Mesenchymal stem cell (in vitro differentiated cells and primary cell): ENCODE measurements around the gene CTU2.

Experiments used
- DNase-seq: peaks from one replicate; pipeline ENCODE4 v3.0.0-alpha.2; 2013
- H2AFZ ChIP-seq: one replicate; pipeline ENCODE4 v1.6.1; 2013; ENCODE audit warnings: low read depth, mild to moderate bottlenecking, control low read depth, inconsistent platforms, low read length, moderate library complexity
- H2AK5ac ChIP-seq: 2 replicates; pipeline ENCODE4 v1.6.1; 2013; ENCODE audit warnings: low read length, moderate library complexity, mild to moderate bottlenecking, inconsistent platforms; ENCODE audit not compliant: severe bottlenecking
- H2BK120ac ChIP-seq: one replicate; pipeline ENCODE4 v1.6.1; 2013; ENCODE audit warnings: low read depth, mild to moderate bottlenecking, inconsistent platforms, low read length, moderate library complexity
- H2BK12ac ChIP-seq, 2 experiments: one replicate each; pipeline ENCODE4 v1.6.1; 2013; ENCODE audit warnings: inconsistent platforms in 2 of 2, low read length in 2 of 2, mild to moderate bottlenecking in 2 of 2, moderate library complexity in 2 of 2, control low read depth in 1 of 2
- H2BK15ac ChIP-seq: one replicate; pipeline ENCODE4 v1.6.1; 2013; ENCODE audit warnings: mild to moderate bottlenecking, low read depth, inconsistent platforms; ENCODE audit not compliant: poor library complexity, severe bottlenecking
- H2BK5ac ChIP-seq: 2 replicates; pipeline ENCODE4 v1.6.1; 2013; ENCODE audit warnings: low read depth, mild to moderate bottlenecking, low read length, control low read depth, inconsistent platforms; ENCODE audit not compliant: poor library complexity, severe bottlenecking
- H3K14ac ChIP-seq, 2 experiments: one replicate each; pipeline ENCODE4 v1.6.1; 2013; ENCODE audit warnings: inconsistent platforms in 2 of 2, low read length in 2 of 2, control low read depth in 1 of 2, mild to moderate bottlenecking in 1 of 2, moderate library complexity in 1 of 2
- H3K18ac ChIP-seq, 2 experiments: one replicate each; pipeline ENCODE4 v1.6.1; 2013; ENCODE audit warnings: inconsistent platforms in 2 of 2, low read length in 2 of 2, control low read depth in 1 of 2, low read depth in 1 of 2, mild to moderate bottlenecking in 1 of 2
- H3K23ac ChIP-seq, 2 experiments: one replicate each; pipeline ENCODE4 v1.6.1; 2013; ENCODE audit warnings: inconsistent platforms in 2 of 2, low read length in 2 of 2, mild to moderate bottlenecking in 2 of 2, moderate library complexity in 2 of 2, control low read depth in 1 of 2
- H3K27ac ChIP-seq: 2 replicates; pipeline ENCODE4 v1.5.1; 2013; ENCODE audit warnings: mild to moderate bottlenecking, moderate library complexity, low read length, control low read depth, inconsistent platforms; ENCODE audit not compliant: poor library complexity, severe bottlenecking
- H3K27me3 ChIP-seq, 2 experiments: 2 replicates each; pipeline versions ENCODE4 v1.6.1 to v1.7.0; 2013; ENCODE audit warnings: low read length in 2 of 2, mild to moderate bottlenecking in 2 of 2, moderate library complexity in 2 of 2, control low read depth in 1 of 2, inconsistent platforms in 1 of 2; ENCODE audit not compliant: control insufficient read depth in 1 of 2, insufficient read depth in 1 of 2
- H3K36me3 ChIP-seq, 2 experiments: 2 replicates each; pipeline versions ENCODE4 v1.6.1 to v1.7.0; 2013; ENCODE audit warnings: low read length in 2 of 2, control low read depth in 1 of 2, inconsistent platforms in 1 of 2, low read depth in 1 of 2, mild to moderate bottlenecking in 1 of 2; ENCODE audit not compliant: insufficient read depth in 2 of 2, control insufficient read depth in 1 of 2
- H3K4ac ChIP-seq, 2 experiments: one replicate each; pipeline ENCODE4 v1.6.1; 2013; ENCODE audit warnings: inconsistent platforms in 2 of 2, low read length in 2 of 2, mild to moderate bottlenecking in 2 of 2, moderate library complexity in 2 of 2, control low read depth in 1 of 2, low read depth in 1 of 2
- H3K4me1 ChIP-seq: 2 replicates; pipeline ENCODE4 v1.6.1; 2013; ENCODE audit warnings: low read depth, low read length, control low read depth; ENCODE audit not compliant: control insufficient read depth, insufficient read depth
- H3K4me2 ChIP-seq: 2 replicates; pipeline ENCODE4 v1.6.1; 2013; ENCODE audit warnings: low read length, mild to moderate bottlenecking, inconsistent platforms; ENCODE audit not compliant: poor library complexity, severe bottlenecking
- H3K4me3 ChIP-seq, 2 experiments: 2 replicates each; pipeline versions ENCODE4 v1.5.1 to v1.7.0; 2013; ENCODE audit warnings: low read length in 2 of 2, mild to moderate bottlenecking in 2 of 2, control low read depth in 1 of 2, low read depth in 1 of 2; ENCODE audit not compliant: insufficient read depth in 1 of 2
- H3K79me1 ChIP-seq: replicated peaks from 2 replicates; pipeline ENCODE4 v1.6.1; 2013; ENCODE audit warnings: mild to moderate bottlenecking, control low read depth, low read length, inconsistent platforms; ENCODE audit not compliant: poor library complexity, severe bottlenecking
- H3K9ac ChIP-seq: 2 replicates; pipeline ENCODE4 v1.7.0; 2013; ENCODE audit warnings: mild to moderate bottlenecking, low read length, moderate library complexity
- H3K9me3 ChIP-seq: 2 replicates; pipeline ENCODE4 v1.7.0; 2013; ENCODE audit warnings: mild to moderate bottlenecking, low read length; ENCODE audit not compliant: control insufficient read depth
- H4K8ac ChIP-seq: one replicate; pipeline ENCODE4 v1.6.1; 2013; ENCODE audit warnings: inconsistent platforms, mild to moderate bottlenecking, low read length, moderate library complexity
- H4K91ac ChIP-seq: one replicate; pipeline ENCODE4 v1.6.1; 2013; ENCODE audit warnings: mild to moderate bottlenecking, low read length, inconsistent platforms
- WGBS: methylation state at CpG from one replicate; pipeline ENCODE4 v1.1.7; 2013; ENCODE audit warnings: mixed read lengths; 5-methylcytosine and 5-hydroxymethylcytosine counted together

CTU2 gene

DNA sequence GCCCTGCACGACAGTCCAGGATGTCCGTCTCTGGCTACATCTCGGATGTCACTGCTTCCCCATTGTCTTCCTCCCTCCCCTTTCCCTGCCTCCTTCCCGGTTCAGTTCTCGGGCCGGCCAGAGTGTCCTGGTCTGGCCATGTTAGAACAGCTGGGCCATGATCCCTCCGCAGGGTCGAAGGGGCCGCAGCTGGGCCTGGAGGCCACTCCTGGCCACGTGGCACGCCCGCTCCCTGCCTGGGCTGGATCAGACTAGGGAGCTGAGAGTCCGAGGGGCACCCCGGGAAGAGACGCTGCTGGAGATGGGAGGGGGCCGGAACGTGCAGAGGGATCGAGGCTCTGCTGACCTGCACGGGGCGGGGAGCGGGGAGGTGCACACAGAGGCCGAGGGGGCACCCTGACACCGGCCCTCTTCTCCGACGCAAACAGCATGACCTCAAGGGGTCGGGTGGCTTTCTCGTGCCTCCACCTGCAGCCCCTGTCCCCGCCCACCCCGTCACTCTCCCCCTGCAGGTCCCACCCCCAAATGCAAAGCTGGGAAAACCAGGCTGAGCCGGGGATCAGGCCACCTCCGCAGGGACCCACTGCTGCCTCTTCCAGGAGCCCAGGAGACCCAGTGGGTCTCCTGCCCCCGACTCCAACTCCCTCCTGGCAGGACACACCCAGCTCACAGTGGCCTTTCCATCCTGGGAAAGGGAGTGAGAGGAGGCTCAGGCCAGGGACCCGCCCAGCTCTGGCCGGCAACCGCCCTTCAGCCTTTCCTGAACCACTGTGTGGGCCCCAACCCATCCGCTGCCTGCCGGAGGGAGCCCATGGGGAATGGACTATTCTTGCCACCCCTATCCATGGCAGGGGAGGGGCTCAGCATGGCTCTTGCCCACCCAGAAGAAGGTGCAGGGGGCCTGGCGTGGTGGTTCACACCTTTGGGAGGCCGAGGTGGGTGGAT, 38.5 kb downstream of the CTU2 start:
- Histone ChIP-seq H3K4me2 (no peak overlapping the region), H3K14ac (no peak overlapping the region), H3K4me1 (peaks cover 25% of the 10 kb centered on the region), H2AFZ (no peak overlapping the region), H3K4ac (peak overlapping the region in 1 of 2 experiments; percentile 30), H2BK12ac (peak overlapping the region in 1 of 2 experiments; percentile 59), H2BK5ac (no peak overlapping the region), H3K36me3 (peaks cover 16 to 75% of the 10 kb centered on the region in 2 experiments), H4K8ac (no peak overlapping the region), H3K27me3 (no peaks in the 10 kb centered on the region), H3K23ac (no peak overlapping the region), H3K79me1 (peaks cover 38% of the 10 kb centered on the region), H3K18ac (no peak overlapping the region), H3K9ac (no peak overlapping the region), H3K9me3 (no peaks in the 10 kb centered on the region), H3K27ac (no peak overlapping the region), H3K4me3 (no peak overlapping the region), H4K91ac (no peak overlapping the region), H2BK15ac (no peak overlapping the region), H2AK5ac (peak overlapping the region; percentile 35), H2BK120ac (no peak overlapping the region)
- no peak for DNase-seq
- WGBS, result 88% methylated on average over 28 of the region's 39 CpGs

DNA sequence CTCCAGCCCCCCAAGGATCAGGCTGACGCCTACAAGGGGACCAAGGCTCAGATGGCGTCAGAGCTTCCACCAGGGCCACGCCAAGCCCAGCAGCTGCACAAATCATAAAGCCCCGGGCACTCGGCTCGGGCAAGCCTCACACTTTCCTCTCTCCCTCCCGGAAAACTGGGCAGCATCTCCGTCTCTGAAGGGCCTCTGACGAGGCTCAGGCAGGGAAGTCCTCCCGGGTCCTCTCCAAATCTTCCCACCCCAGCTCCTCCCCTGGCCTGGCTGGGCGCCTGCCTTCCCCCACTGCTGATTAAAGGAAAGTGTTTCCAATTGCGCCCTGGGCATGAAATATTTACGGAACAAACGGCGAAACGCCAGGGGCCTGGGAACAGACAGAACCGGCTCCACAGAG, 40.2 kb downstream of the CTU2 start:
- H3K9me3 ChIP-seq, result no peaks in the 10 kb centered on the region
- H3K4me3 ChIP-seq, result no peak overlapping the region
- DNase-seq, result no peak
- H3K79me1 ChIP-seq, result peaks cover 49% of the 10 kb centered on the region
- H3K27ac ChIP-seq, result no peak overlapping the region
- WGBS, result 89% methylated on average over 17 of the region's 17 CpGs
- no peak overlapping the region for H2BK12ac ChIP-seq
- peaks cover 4 to 68% of the 10 kb centered on the region in 2 experiments for H3K36me3 ChIP-seq
- no peak overlapping the region for H2BK15ac ChIP-seq
- H3K4me1 ChIP-seq, result peaks cover 30% of the 10 kb centered on the region
- no peak overlapping the region for H4K91ac ChIP-seq
- peak overlapping the region; percentile 49 for H3K9ac ChIP-seq
- H3K18ac ChIP-seq, result no peak overlapping the region
- H2AK5ac ChIP-seq, result no peak overlapping the region
- no peaks in the 10 kb centered on the region for H3K27me3 ChIP-seq
- H2AFZ ChIP-seq, result no peak overlapping the region
- no peak overlapping the region for H2BK120ac ChIP-seq
- H2BK5ac ChIP-seq, result no peak overlapping the region
- H4K8ac ChIP-seq, result no peak overlapping the region
- no peak overlapping the region for H3K4ac ChIP-seq
- no peak overlapping the region for H3K14ac ChIP-seq
- H3K4me2 ChIP-seq, result no peak overlapping the region
- H3K23ac ChIP-seq, result no peak overlapping the region

DNA sequence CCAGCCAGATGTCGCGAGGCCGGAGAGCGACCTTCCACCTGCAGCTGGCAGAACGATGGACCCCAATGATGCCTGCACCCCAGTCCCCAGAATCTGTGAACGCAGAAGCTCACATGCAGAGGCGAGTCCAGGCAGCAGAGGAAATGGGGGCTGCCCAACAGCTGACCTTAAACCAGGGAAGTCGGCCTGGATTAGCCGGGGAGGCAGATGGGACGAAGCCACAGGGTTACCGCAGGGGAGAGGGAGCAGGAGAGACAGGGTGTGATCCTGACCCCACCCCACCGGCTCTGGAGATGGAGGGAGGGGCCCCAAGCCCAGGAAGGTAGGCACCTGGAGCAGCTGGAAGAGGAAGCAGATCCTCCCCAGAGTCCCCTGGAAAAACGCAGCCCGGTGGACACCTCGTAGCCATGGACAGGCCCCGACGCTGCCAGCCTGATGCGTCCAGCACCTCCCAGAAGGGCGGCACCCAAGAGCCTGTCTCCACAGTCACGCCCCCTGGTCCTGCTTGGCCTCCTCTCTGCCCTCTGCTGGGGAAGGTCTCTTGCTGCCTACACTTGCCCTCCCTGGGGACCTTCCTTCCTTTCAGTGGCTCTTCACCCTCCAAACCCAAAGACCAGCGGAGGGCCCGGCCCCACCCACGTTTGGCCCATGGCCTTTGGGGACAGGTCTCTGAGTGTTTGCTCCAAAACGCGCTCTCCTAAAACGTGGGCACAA, 41.4 kb downstream of the CTU2 start:
- no peak overlapping the region for H2BK120ac ChIP-seq
- no peaks in the 10 kb centered on the region for H3K9me3 ChIP-seq
- H3K9ac ChIP-seq, result no peak overlapping the region
- H2BK15ac ChIP-seq, result no peak overlapping the region
- peak overlapping the region; percentile 56 for H4K91ac ChIP-seq
- no peak overlapping the region for H3K27ac ChIP-seq
- no peak overlapping the region for H3K14ac ChIP-seq
- H2AK5ac ChIP-seq, result no peak overlapping the region
- no peak overlapping the region for H2BK5ac ChIP-seq
- H3K4ac ChIP-seq, result no peak overlapping the region
- H3K36me3 ChIP-seq, result peaks cover 5 to 68% of the 10 kb centered on the region in 2 experiments
- H3K4me2 ChIP-seq, result no peak overlapping the region
- H2AFZ ChIP-seq, result no peak overlapping the region
- WGBS, result 90% methylated on average over 26 of the region's 26 CpGs
- peaks cover 24% of the 10 kb centered on the region for H3K4me1 ChIP-seq
- no peak overlapping the region for H2BK12ac ChIP-seq
- no peak overlapping the region for H3K18ac ChIP-seq
- no peaks in the 10 kb centered on the region for H3K27me3 ChIP-seq
- H3K4me3 ChIP-seq, result no peak overlapping the region
- DNase-seq, result peak; percentile 41
- peaks cover 48% of the 10 kb centered on the region for H3K79me1 ChIP-seq
- H4K8ac ChIP-seq, result no peak overlapping the region
- no peak overlapping the region for H3K23ac ChIP-seq

DNA sequence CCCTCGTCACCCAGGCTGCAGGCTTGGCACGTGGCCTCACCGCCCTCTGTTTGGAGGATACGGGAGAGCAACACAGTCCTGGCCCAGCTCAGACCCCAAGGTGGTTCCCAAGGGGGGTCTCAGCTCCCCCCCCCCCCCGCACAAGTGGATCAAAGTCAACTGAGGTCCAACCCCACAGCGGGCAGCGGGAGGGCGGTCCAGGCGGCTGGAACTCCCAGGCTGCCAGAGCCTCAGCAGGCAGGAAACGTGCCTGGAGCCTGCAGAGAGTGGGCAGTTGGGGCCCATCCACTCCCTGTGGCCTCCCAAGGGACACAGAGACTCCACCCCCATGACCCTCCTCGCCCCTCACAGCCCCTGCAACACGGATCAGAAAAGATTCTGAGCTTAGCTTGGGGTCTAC, 42.1 kb downstream of the CTU2 start:
- no peak overlapping the region for H2BK15ac ChIP-seq
- peaks cover 5 to 65% of the 10 kb centered on the region in 2 experiments for H3K36me3 ChIP-seq
- peaks cover 24% of the 10 kb centered on the region for H3K4me1 ChIP-seq
- H3K9me3 ChIP-seq, result no peaks in the 10 kb centered on the region
- H3K9ac ChIP-seq, result no peak overlapping the region
- no peak overlapping the region for H3K4me3 ChIP-seq
- H3K18ac ChIP-seq, result no peak overlapping the region
- H2BK5ac ChIP-seq, result no peak overlapping the region
- H3K23ac ChIP-seq, result no peak overlapping the region
- no peak overlapping the region for H2BK12ac ChIP-seq
- no peak overlapping the region for H4K8ac ChIP-seq
- no peak overlapping the region for H3K4me2 ChIP-seq
- peaks cover 44% of the 10 kb centered on the region for H3K79me1 ChIP-seq
- H2AK5ac ChIP-seq, result no peak overlapping the region
- H3K4ac ChIP-seq, result no peak overlapping the region
- H3K14ac ChIP-seq, result no peak overlapping the region
- H3K27me3 ChIP-seq, result no peaks in the 10 kb centered on the region
- H3K27ac ChIP-seq, result no peak overlapping the region
- peak overlapping the region; percentile 56 for H4K91ac ChIP-seq
- H2BK120ac ChIP-seq, result no peak overlapping the region
- no peak for DNase-seq
- WGBS, result 93% methylated on average over 11 of the region's 12 CpGs
- H2AFZ ChIP-seq, result no peak overlapping the region
